GM23248 (cell line): ENCODE measurements around the gene SLF1. TPM values are rescaled to one million over a fixed set of nuclear protein-coding genes. Genes with fewer than 3 reads are reported as not detected.

Experiments
- DNase-seq: peaks from one replicate; pipeline ENCODE4 v3.0.0-alpha.2; 2015
- H2AFZ ChIP-seq: fragments of 200-600 bp; sonication (generic); 2 replicates; pipeline ENCODE4 v1.6.1; 2016; ENCODE audit warnings: antibody characterized with exemption
- H3F3A ChIP-seq: fragments of 200-600 bp; sonication (generic); 2 replicates; pipeline ENCODE4 v1.6.1; 2016; ENCODE audit warnings: mild to moderate bottlenecking, antibody characterized with exemption, mixed run types; ENCODE audit not compliant: insufficient read depth
- H3K27ac ChIP-seq: fragments of 200-600 bp; sonication (generic); 2 replicates; pipeline ENCODE4 v1.5.1; 2016; ENCODE audit warnings: mild to moderate bottlenecking
- H3K27me3 ChIP-seq: fragments of 200-600 bp; sonication (generic); replicated peaks from 2 replicates; pipeline ENCODE4 v1.6.1; 2016; ENCODE audit warnings: mild to moderate bottlenecking; ENCODE audit not compliant: insufficient read depth
- H3K36me3 ChIP-seq: fragments of 200-600 bp; sonication (generic); 2 replicates; pipeline ENCODE4 v1.6.1; 2016; ENCODE audit warnings: low read depth, mild to moderate bottlenecking
- H3K4me1 ChIP-seq: fragments of 200-600 bp; sonication (generic); 2 replicates; pipeline ENCODE4 v1.6.1; 2016; ENCODE audit warnings: mild to moderate bottlenecking; ENCODE audit not compliant: insufficient read depth
- H3K4me2 ChIP-seq: fragments of 200-600 bp; sonication (generic); one replicate; pipeline ENCODE4 v1.6.1; 2016; ENCODE audit warnings: mild to moderate bottlenecking; ENCODE audit not compliant: unreplicated experiment
- H3K4me3 ChIP-seq: fragments of 200-600 bp; sonication (generic); 2 replicates; pipeline ENCODE4 v1.5.1; 2016; ENCODE audit warnings: mild to moderate bottlenecking
- H3K79me2 ChIP-seq: fragments of 200-600 bp; sonication (generic); 2 replicates; pipeline ENCODE4 v1.6.1; 2016; ENCODE audit warnings: mild to moderate bottlenecking; ENCODE audit not compliant: insufficient read depth
- H3K9ac ChIP-seq: fragments of 200-600 bp; sonication (generic); 2 replicates; pipeline ENCODE4 v1.6.1; 2016; ENCODE audit warnings: mild to moderate bottlenecking
- H3K9me2 ChIP-seq: fragments of 200-600 bp; sonication (generic); 2 replicates; pipeline ENCODE4 v1.6.1; 2016; ENCODE audit warnings: mixed run types, mild to moderate bottlenecking, moderate library complexity; ENCODE audit not compliant: insufficient read depth
- H3K9me3 ChIP-seq: fragments of 200-600 bp; sonication (generic); one replicate; pipeline ENCODE4 v1.6.1; 2017; ENCODE audit warnings: low read depth
- H4K20me1 ChIP-seq: fragments of 200-600 bp; sonication (generic); 2 replicates; pipeline ENCODE4 v1.6.0; 2016; ENCODE audit not compliant: insufficient read depth
- EZH2 ChIP-seq: fragments of 200-600 bp; sonication (generic); IDR thresholded peaks from 2 replicates; pipeline ENCODE4 v1.6.1; 2018; ENCODE audit warnings: antibody characterized with exemption, mild to moderate bottlenecking; ENCODE audit not compliant: insufficient read depth, poor library complexity, severe bottlenecking
- EZH2phosphoT487 ChIP-seq: fragments of 200-600 bp; sonication (generic); IDR thresholded peaks from 2 replicates; pipeline ENCODE4 v1.6.1; 2018; ENCODE audit warnings: antibody characterized with exemption, moderate library complexity, mild to moderate bottlenecking, low read depth; ENCODE audit not compliant: insufficient read depth
- WGBS, 2 experiments: methylation state at CpG; one replicate each; pipeline ENCODE4 v1.1.6; 2015 to 2017; ENCODE audit warnings: low lambda C conversion rate in 2 of 2, low coverage in 1 of 2; ENCODE audit errors: missing lambda C conversion rate in 2 of 2; 5-methylcytosine and 5-hydroxymethylcytosine counted together
- in situ Hi-C: fragments of 300-500 bp; cut with MboI; formaldehyde crosslinking; loops from 2 replicates; pipeline ENCODE4 v1.15.0; 2020
- polyA plus RNA-seq: library from polyadenylated mRNA; unstranded; fragments of >200 nt; fragmentation: Nextera tagmentation; extraction: Ambion mirVana; gene quantifications from 2 replicates; pipeline ENCODE4 v1.2.1, GENCODE V29; 2016
- total RNA-seq: library from RNA; depleted of rRNA; stranded (reverse); fragments of >200 nt; shearing (Covaris generic); gene quantifications from 2 replicates; pipeline ENCODE4 v1.2.3, GENCODE V29; 2014

The SLF1 gene
- total and polyA plus RNA-seq, 2 experiments from 2014 or later = 4.3 to 7.3 TPM

DNA sequence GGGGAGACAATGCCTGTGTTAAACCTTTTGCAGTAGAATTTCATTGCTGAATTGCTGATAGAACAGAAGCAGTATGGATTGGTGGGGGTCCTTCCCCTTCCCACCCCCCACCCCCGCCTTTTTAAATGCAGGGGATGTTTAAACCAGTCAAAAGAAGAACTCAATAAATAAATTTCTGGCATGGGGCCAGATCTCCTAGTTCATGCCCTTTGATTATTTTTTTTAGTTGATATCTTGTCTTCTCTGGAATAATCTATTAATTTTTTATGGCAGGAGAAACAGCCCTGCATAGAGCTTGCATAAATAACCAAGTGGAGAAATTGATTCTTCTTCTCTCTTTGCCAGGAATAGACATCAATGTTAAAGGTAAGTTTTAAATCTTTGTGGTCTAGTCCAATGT lies 72.8 kb downstream of the SLF1 start:
- H3K27ac ChIP-seq = no peak overlapping the region
- H3F3A ChIP-seq = peaks cover 18% of the 10 kb centered on the region
- WGBS, 2 experiments = 90 to 96% methylated on average over 1 of the region's 1 CpG

DNA sequence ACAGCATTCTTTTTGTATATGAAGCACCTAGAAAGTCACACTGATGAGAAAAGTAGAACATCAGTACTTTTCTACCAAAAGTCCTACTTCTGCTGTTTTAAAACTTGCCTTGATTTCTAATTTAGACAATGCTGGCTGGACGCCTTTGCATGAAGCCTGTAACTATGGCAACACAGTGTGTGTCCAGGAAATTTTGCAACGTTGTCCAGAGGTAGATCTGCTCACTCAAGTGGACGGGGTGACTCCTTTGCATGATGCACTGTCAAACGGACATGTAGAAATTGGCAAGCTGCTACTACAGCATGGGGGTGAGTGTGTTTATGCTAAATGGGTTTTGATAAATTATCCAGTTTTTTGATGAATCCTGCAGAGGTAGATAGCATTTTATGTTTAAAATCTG lies 73.5 kb downstream of the SLF1 start:
- no peaks in the 10 kb centered on the region for H3K9me2 ChIP-seq
- H3K27me3 ChIP-seq = no peaks in the 10 kb centered on the region
- peak overlapping the region; percentile 10 for H3K4me2 ChIP-seq
- H3K9me3 ChIP-seq = no peaks in the 10 kb centered on the region
- H4K20me1 ChIP-seq = no peaks in the 10 kb centered on the region
- no peaks in the 10 kb centered on the region for H3K79me2 ChIP-seq
- H3K27ac ChIP-seq = no peak overlapping the region
- H2AFZ ChIP-seq = no peak overlapping the region
- peaks cover 18% of the 10 kb centered on the region for H3F3A ChIP-seq
- peaks cover 40% of the 10 kb centered on the region for H3K4me1 ChIP-seq
- no peak overlapping the region for H3K9ac ChIP-seq
- no peak for TF ChIP-seq EZH2
- TF ChIP-seq EZH2phosphoT487 = no peak
- peak; percentile 78 for DNase-seq
- H3K4me3 ChIP-seq = no peak overlapping the region
- 21 to 31% methylated on average over 4 of the region's 4 CpGs for WGBS, 2 experiments
- H3K36me3 ChIP-seq = no peaks in the 10 kb centered on the region
- in situ Hi-C loops = no loop called here

More for the DNA sequence above, 72.8 kb downstream of the SLF1 start:
- no peaks in the 10 kb centered on the region for H3K79me2 ChIP-seq
- TF ChIP-seq EZH2 = no peak
- TF ChIP-seq EZH2phosphoT487 = no peak
- H4K20me1 ChIP-seq = no peaks in the 10 kb centered on the region
- H3K9me3 ChIP-seq = no peaks in the 10 kb centered on the region
- no peak overlapping the region for H3K9ac ChIP-seq
- H3K4me1 ChIP-seq = peaks cover 40% of the 10 kb centered on the region
- no peaks in the 10 kb centered on the region for H3K27me3 ChIP-seq
- no peak for DNase-seq
- no peak overlapping the region for H3K4me2 ChIP-seq
- in situ Hi-C loops = no loop called here
- H3K4me3 ChIP-seq = no peak overlapping the region
- no peaks in the 10 kb centered on the region for H3K9me2 ChIP-seq
- H2AFZ ChIP-seq = no peak overlapping the region
- H3K36me3 ChIP-seq = no peaks in the 10 kb centered on the region

DNA sequence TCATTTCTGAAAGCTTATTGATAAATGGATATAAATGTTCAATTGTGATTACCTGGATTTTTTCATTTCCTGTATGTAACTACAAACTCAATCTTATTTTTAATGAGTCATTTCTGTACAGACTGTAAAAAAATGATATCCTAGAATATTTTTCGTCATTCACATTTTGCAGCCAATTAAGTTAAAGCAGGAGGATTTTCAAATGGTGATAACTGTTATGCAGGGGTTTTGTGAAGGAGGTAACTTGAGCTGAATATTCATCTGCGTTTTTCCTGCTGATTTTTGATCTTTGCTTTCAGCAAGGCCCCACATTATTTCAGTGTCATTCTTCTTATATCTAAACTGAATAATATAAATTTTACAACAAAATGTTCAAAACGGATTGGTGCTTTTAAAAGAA lies 74.1 kb downstream of the SLF1 start:
- TF ChIP-seq EZH2 (no peak), EZH2phosphoT487 (no peak)
- Histone ChIP-seq H3K4me1 (peaks cover 40% of the 10 kb centered on the region), H3K4me2 (peak overlapping the region; percentile 76), H4K20me1 (no peaks in the 10 kb centered on the region), H3K9ac (no peak overlapping the region), H3K79me2 (no peaks in the 10 kb centered on the region), H3K36me3 (no peaks in the 10 kb centered on the region), H3K4me3 (no peak overlapping the region; the same call in 1 of the 2 replicates), H2AFZ (no peak overlapping the region), H3K9me2 (no peaks in the 10 kb centered on the region), H3K27ac (no peak overlapping the region), H3K27me3 (no peaks in the 10 kb centered on the region), H3K9me3 (no peaks in the 10 kb centered on the region), H3F3A (peaks cover 18% of the 10 kb centered on the region)
- no peak for DNase-seq
- WGBS, 2 experiments = 59 to 63% methylated on average over 3 of the region's 3 CpGs
- in situ Hi-C loops = no loop called here

DNA sequence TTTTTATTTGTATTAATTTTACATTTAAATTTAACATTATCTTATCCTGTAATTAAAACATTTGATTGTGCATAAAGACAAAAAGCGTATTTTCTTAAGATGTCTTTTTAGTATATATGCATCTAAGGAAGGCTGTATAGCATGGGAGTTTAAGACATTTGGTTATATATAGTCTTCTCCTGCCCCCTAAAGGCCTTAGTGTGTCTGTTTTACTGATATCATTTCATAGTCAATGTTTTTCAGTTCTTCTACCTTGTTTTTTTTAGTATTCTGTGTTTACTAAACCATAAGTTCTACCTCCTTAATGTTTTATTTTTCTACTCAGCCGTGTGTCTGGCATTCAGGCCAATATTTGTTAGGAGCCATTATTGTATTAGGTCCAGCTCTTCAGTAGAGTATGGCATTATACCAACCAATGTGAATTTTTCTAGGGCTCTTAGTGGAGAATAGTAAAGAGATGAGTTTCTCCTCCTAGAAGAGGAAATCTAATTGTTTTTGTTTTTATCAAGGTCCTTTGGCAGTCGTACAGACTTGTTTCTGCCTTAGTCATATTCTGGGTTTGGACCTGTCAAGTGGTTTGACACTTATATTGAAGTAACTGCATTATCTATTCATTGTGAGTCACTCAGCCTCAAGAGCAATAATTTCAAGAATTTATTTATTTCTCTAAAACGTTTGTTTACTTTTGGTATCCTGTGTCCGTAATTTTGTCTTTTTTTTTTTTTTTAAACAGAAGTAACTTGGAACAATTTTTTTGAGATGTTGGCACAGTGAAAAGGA lies 74.8 kb downstream of the SLF1 start:
- H3K9me2 ChIP-seq = no peaks in the 10 kb centered on the region
- WGBS, 2 experiments = 16 to 20% methylated on average over 5 of the region's 5 CpGs
- TF ChIP-seq EZH2phosphoT487 = 0 out of 2 replicates have a peak, but pooled peaks have one; percentile 49
- TF ChIP-seq EZH2 = no peak
- no peaks in the 10 kb centered on the region for H4K20me1 ChIP-seq
- H3K4me2 ChIP-seq = peak overlapping the region; percentile 76
- H3F3A ChIP-seq = peaks cover 18% of the 10 kb centered on the region
- peak overlapping the region; percentile 27 for H3K4me3 ChIP-seq
- no peaks in the 10 kb centered on the region for H3K79me2 ChIP-seq
- DNase-seq = peak; percentile 90
- no peak overlapping the region for H3K27ac ChIP-seq
- H3K4me1 ChIP-seq = peaks cover 40% of the 10 kb centered on the region
- H3K27me3 ChIP-seq = no peaks in the 10 kb centered on the region
- H3K9ac ChIP-seq = no peak overlapping the region
- no peak overlapping the region for H2AFZ ChIP-seq
- H3K36me3 ChIP-seq = no peaks in the 10 kb centered on the region
- in situ Hi-C loops = no loop called here
- H3K9me3 ChIP-seq = no peaks in the 10 kb centered on the region
